Measurements from ENCODE around the gene ROGDI.

- TF ChIP-seq CTCF (IDR thresholded peaks at IDR 0.05) (no peak), POLR2A (IDR thresholded peaks at IDR 0.05) (no peak), POLR2AphosphoS5 (IDR thresholded peaks at IDR 0.05) (no peak)
These were observed 22.8 kb upstream of the ROGDI start for GRCh38 chr16:4825196-4825595.

Data from suprapubic skin (tissue), 4 donors.